Fibroblast of lung (primary cell): ENCODE measurements around the gene ZNHIT1.

Source experiments
- CTCF ChIP-seq, 2 donors: IDR thresholded peaks in 1 of 2; conservative IDR thresholded peaks in 1 of 2; 1 replicate in 1 of 2; 2 replicates in 1 of 2; pipeline ENCODE4 v1.5.1; 2011 to 2012; ENCODE audit warnings: low read length in 2 of 2, control low read depth in 1 of 2, inconsistent platforms in 1 of 2, low read depth in 1 of 2, mild to moderate bottlenecking in 1 of 2
- EZH2 ChIP-seq: IDR thresholded peaks from 2 replicates; pipeline ENCODE4 v1.5.1; 2012; ENCODE audit warnings: low read length, control low read depth, mild to moderate bottlenecking; ENCODE audit errors: missing control alignments

- TF ChIP-seq CTCF (conservative IDR thresholded peaks at IDR 0.05 in 1 of 2, IDR thresholded peaks at IDR 0.05 in 1 of 2; ENCODE audit: low read depth in 1 of 2, low read length in 2 of 2): no peak
- no peak for TF ChIP-seq EZH2
Measured at GRCh38 chr7:101207459-101207858, 10.5 kb upstream of the ZNHIT1 start.
